A549 (cell line): ENCODE data around the gene SMAD6. TPM values are rescaled to one million over a fixed set of nuclear protein-coding genes. Genes with fewer than 3 reads are reported as not detected.

Experiments
- ATAC-seq, 2 experiments: fragments of 200-7000 bp in 1 of 2; fragments of >200 bp in 1 of 2; cut with Nextera tagmentation in 1 of 2; cut with Tn5 transposase in 1 of 2; 3 replicates each; pipeline versions ENCODE4 v1.8.0 to v1.9.1; 2018 to 2020; ENCODE audit warnings: mild to moderate bottlenecking in 1 of 2, moderate library complexity in 1 of 2
- CTCF ChIA-PET: fragments of 300-600 bp; sonication (Branson Sonifier 250); formaldehyde crosslinking; extraction: SDS; loops from one replicate; lab custom pipeline; 2021; ENCODE audit warnings: antibody characterized with exemption, inconsistent platforms; lab: Yijun Ruan, JAX
- POLR2A ChIA-PET: fragments of 350-600 bp; formaldehyde crosslinking; extraction: SDS; loops from one replicate; lab custom pipeline; 2021; ENCODE audit warnings: antibody characterized with exemption, inconsistent platforms; lab: Yijun Ruan, JAX
- DNase-seq, 2 experiments: peaks; one replicate each; pipeline versions ENCODE4 v3.0.0 to v3.0.0-alpha.2; 2011 to 2016; ENCODE audit warnings: low read depth in 1 of 2, low spot score in 1 of 2
- FAIRE-seq: peaks from 2 replicates; lab custom pipeline; 2011; peaks lifted over from hg19 to GRCh38; lab: Jason Lieb, UNC
- H3K27ac ChIP-seq, 2 experiments: fragments of >200 bp; sonication (Bioruptor Twin); formaldehyde crosslinking; 3 replicates each; pipeline ENCODE4 v1.5.1; 2016 to 2017
- H3K4me1 ChIP-seq: fragments of >200 bp; sonication (Bioruptor Twin); formaldehyde crosslinking; 3 replicates; pipeline ENCODE4 v1.6.1; 2016
- H3K4me2 ChIP-seq: fragments of >200 bp; sonication (Bioruptor Twin); formaldehyde crosslinking; 3 replicates; pipeline ENCODE4 v1.6.1; 2016
- H3K4me3 ChIP-seq: fragments of >200 bp; sonication (Bioruptor Twin); formaldehyde crosslinking; 3 replicates; pipeline ENCODE4 v1.5.1; 2016
- H3K9me3 ChIP-seq: fragments of >200 bp; sonication (Bioruptor Twin); formaldehyde crosslinking; 3 replicates; pipeline ENCODE4 v1.6.1; 2016
- BHLHE40 ChIP-seq: IDR thresholded peaks from 2 replicates; pipeline ENCODE4 v1.6.1; 2012; ENCODE audit warnings: low read depth, low read length, inconsistent platforms
- CEBPB ChIP-seq, 2 experiments: fragments of >200 bp in 1 of 2; sonication (Bioruptor Twin) in 1 of 2; formaldehyde crosslinking in 1 of 2; IDR thresholded peaks; 2 replicates each; pipeline ENCODE4 v1.6.1; 2012 to 2016
- CHD2 ChIP-seq: fragments of 150-350 bp; IDR thresholded peaks from 2 replicates; pipeline ENCODE4 v1.6.1; 2014; ENCODE audit warnings: low read length; ENCODE audit not compliant: partially characterized antibody
- CHD4 ChIP-seq: fragments of 200-600 bp; sonication (generic); IDR thresholded peaks from 2 replicates; pipeline ENCODE4 v1.6.1; 2016; ENCODE audit warnings: antibody characterized with exemption, mild to moderate bottlenecking, borderline replicate concordance
- EP300 ChIP-seq, 2 experiments: fragments of >200 bp; sonication (Bioruptor Twin); formaldehyde crosslinking; IDR thresholded peaks; 2 replicates in 1 of 2; 3 replicates in 1 of 2; pipeline ENCODE4 v1.6.1; 2016 to 2017
- FOSL2 ChIP-seq, 2 experiments: fragments of 450-650 bp in 1 of 2; fragments of >200 bp in 1 of 2; sonication (Bioruptor Twin) in 1 of 2; formaldehyde crosslinking; IDR thresholded peaks; 2 replicates each; pipeline versions ENCODE4 v1.5.0 to v1.6.1; 2016 to 2020; ENCODE audit warnings: mild to moderate bottlenecking in 1 of 2, moderate library complexity in 1 of 2
- FOXS1 ChIP-seq: fragments of 250-450 bp; sonication (Bioruptor Pico); IDR thresholded peaks from 2 replicates; pipeline ENCODE4 v1.5.0; 2020; ENCODE audit warnings: mild to moderate bottlenecking, moderate library complexity
- GATA3 ChIP-seq: IDR thresholded peaks from 2 replicates; pipeline ENCODE4 v1.6.1; 2012; ENCODE audit warnings: borderline replicate concordance
- HDAC2 ChIP-seq: fragments of 200-600 bp; sonication (generic); IDR thresholded peaks from 2 replicates; pipeline ENCODE4 v1.6.1; 2016
- HOXA7 ChIP-seq: fragments of 250-450 bp; sonication (Bioruptor Pico); IDR thresholded peaks from 2 replicates; pipeline ENCODE4 v1.5.0; 2020; ENCODE audit warnings: mild to moderate bottlenecking, moderate library complexity
- HOXB13 ChIP-seq: fragments of 250-450 bp; sonication (Bioruptor Pico); IDR thresholded peaks from 2 replicates; pipeline ENCODE4 v1.5.0; 2020; ENCODE audit warnings: low read depth, mild to moderate bottlenecking, moderate library complexity
- JUN ChIP-seq, 2 experiments: fragments of >200 bp; sonication (Bioruptor Twin); formaldehyde crosslinking; IDR thresholded peaks; 2 replicates in 1 of 2; 3 replicates in 1 of 2; pipeline ENCODE4 v1.6.1; 2016 to 2017
- MAFK ChIP-seq: fragments of 450-650 bp; IDR thresholded peaks from 2 replicates; pipeline ENCODE4 v1.6.1; 2014; ENCODE audit not compliant: partially characterized antibody
- MAZ ChIP-seq: fragments of 150-350 bp; IDR thresholded peaks from 2 replicates; pipeline ENCODE4 v1.6.1; 2014; ENCODE audit warnings: antibody characterized with exemption, low read depth, low read length, borderline replicate concordance
- NR3C1 ChIP-seq: fragments of >200 bp; sonication (Bioruptor Twin); formaldehyde crosslinking; IDR thresholded peaks from 3 replicates; pipeline ENCODE4 v1.6.1; 2017
- RAD21 ChIP-seq, 2 experiments: fragments of >200 bp in 1 of 2; sonication (Bioruptor Twin) in 1 of 2; formaldehyde crosslinking in 1 of 2; IDR thresholded peaks in 1 of 2; conservative IDR thresholded peaks in 1 of 2; 2 replicates in 1 of 2; 3 replicates in 1 of 2; pipeline ENCODE4 v1.6.1; 2012 to 2018; ENCODE audit warnings: inconsistent platforms in 1 of 2
- RCOR1 ChIP-seq: fragments of 150-350 bp; IDR thresholded peaks from 2 replicates; pipeline ENCODE4 v1.6.1; 2014; ENCODE audit warnings: antibody characterized with exemption, low read length, low read depth
- RNF2 ChIP-seq: fragments of 200-600 bp; sonication (generic); IDR thresholded peaks from 2 replicates; pipeline ENCODE4 v1.6.1; 2016; ENCODE audit warnings: low read depth, mild to moderate bottlenecking, antibody characterized with exemption, moderate library complexity, borderline replicate concordance
- SREBF2 ChIP-seq: fragments of 450-650 bp; IDR thresholded peaks from 2 replicates; pipeline ENCODE4 v1.6.1; 2014; ENCODE audit warnings: mild to moderate bottlenecking, moderate library complexity
- ZFP36 ChIP-seq: fragments of 450-650 bp; IDR thresholded peaks from 2 replicates; pipeline ENCODE4 v1.6.1; 2014; ENCODE audit warnings: borderline replicate concordance; ENCODE audit not compliant: partially characterized antibody
- WGBS: methylation state at CpG from one replicate; pipeline ENCODE4 v1.1.6; 2017; ENCODE audit errors: missing lambda C conversion rate; 5-methylcytosine and 5-hydroxymethylcytosine counted together
- polyA plus RNA-seq, 4 experiments: library from polyadenylated mRNA; depleted of rRNA in 3 of 4; stranded (reverse); fragments of >200 nt; fragmentation: RNase III in 1 of 4; extraction: RNeasy Plus Mini Kit Qiagen cat#74134 plus additional on column Dnase treatment in 1 of 4; gene quantifications; 2 replicates in 3 of 4; 3 replicates in 1 of 4; pipeline ENCODE4 v1.2.3, GENCODE V29; 2011 to 2017
- TF ChIP-seq, protein P1 (sequence below): IDR thresholded peaks from 2 replicates; pipeline ENCODE4 v1.6.1; 2012
- TF ChIP-seq, protein P2 (sequence below): fragments of 250-450 bp; sonication (Bioruptor Pico); IDR thresholded peaks from 2 replicates; pipeline ENCODE4 v1.5.0; 2021; ENCODE audit warnings: mild to moderate bottlenecking, moderate library complexity, borderline replicate concordance
- TF ChIP-seq, protein P3 (sequence below): fragments of 450-650 bp; IDR thresholded peaks from 2 replicates; pipeline ENCODE4 v1.6.1; 2014; ENCODE audit warnings: antibody characterized with exemption
- TF ChIP-seq, protein P4 (sequence below): IDR thresholded peaks from 2 replicates; pipeline ENCODE4 v1.6.1; 2012; ENCODE audit warnings: low read depth, borderline replicate concordance
- TF ChIP-seq, protein P5 (sequence below): fragments of 250-450 bp; sonication (Bioruptor Pico); IDR thresholded peaks from 2 replicates; pipeline ENCODE4 v1.5.0; 2020; ENCODE audit warnings: low read depth, mild to moderate bottlenecking, moderate library complexity

SMAD6 gene
- polyA plus RNA-seq, 2 of the 4 experiments (the other 2 are of a cell fraction) = 9.6 to 46.6 TPM

DNA sequence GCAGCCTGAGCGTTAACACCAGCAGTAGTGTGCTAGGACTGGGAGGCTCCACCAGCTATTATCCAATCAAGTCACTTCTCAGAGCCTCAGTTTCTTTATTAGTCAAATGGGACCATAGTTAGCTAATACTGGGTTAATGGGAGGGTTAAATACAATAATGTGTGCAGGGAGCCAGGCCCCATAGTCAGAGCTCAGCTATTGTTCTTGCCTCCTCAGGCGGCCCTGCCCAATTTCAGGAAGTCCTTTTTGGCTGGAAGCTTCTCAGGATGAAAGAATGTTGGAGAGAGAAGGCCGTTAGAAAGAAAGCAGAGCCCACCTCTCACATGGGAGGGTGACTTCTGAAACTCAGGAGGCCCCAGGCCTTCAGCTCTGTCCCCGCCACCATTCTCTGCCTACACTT is 39.5 kb upstream of the SMAD6 start:
- no peaks in the 10 kb centered on the region for H3K4me1 ChIP-seq
- no peak overlapping the region for H3K4me3 ChIP-seq
- FAIRE-seq (no peak), ATAC-seq (no peak), DNase-seq (no peak)
- TF ChIP-seq HDAC2 (no peak), HOXA7 (no peak), SREBF2 (no peak), ZFP36 (no peak), CHD2 (no peak), CHD4 (no peak), MAFK (no peak), BHLHE40 (no peak), RNF2 (no peak), RAD21 (conservative IDR thresholded peaks at IDR 0.05 in 1 of 2, IDR thresholded peaks at IDR 0.05 in 1 of 2) (no peak), GATA3 (no peak)
- TF ChIP-seq, protein P1, sequence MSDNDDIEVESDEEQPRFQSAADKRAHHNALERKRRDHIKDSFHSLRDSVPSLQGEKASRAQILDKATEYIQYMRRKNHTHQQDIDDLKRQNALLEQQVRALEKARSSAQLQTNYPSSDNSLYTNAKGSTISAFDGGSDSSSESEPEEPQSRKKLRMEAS = no peak
- TF ChIP-seq, protein P2, sequence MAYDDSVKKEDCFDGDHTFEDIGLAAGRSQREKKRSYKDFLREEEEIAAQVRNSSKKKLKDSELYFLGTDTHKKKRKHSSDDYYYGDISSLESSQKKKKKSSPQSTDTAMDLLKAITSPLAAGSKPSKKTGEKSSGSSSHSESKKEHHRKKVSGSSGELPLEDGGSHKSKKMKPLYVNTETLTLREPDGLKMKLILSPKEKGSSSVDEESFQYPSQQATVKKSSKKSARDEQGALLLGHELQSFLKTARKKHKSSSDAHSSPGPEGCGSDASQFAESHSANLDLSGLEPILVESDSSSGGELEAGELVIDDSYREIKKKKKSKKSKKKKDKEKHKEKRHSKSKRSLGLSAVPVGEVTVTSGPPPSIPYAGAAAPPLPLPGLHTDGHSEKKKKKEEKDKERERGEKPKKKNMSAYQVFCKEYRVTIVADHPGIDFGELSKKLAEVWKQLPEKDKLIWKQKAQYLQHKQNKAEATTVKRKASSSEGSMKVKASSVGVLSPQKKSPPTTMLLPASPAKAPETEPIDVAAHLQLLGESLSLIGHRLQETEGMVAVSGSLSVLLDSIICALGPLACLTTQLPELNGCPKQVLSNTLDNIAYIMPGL = no peak
- no peak overlapping the region for H3K27ac ChIP-seq
- ChIA-PET POLR2A (no interaction called here), CTCF (interaction anchor here (0.9 to 1.5 kb wide), 6 partner anchors 10 to 200 kb away, joined by 3 to 5 read pairs (median 3); no protein-coding TSS in a partner anchor)
- WGBS = 87% methylated on average over 4 of the region's 4 CpGs
- no peaks in the 10 kb centered on the region for H3K9me3 ChIP-seq
- H3K4me2 ChIP-seq = no peak overlapping the region

DNA sequence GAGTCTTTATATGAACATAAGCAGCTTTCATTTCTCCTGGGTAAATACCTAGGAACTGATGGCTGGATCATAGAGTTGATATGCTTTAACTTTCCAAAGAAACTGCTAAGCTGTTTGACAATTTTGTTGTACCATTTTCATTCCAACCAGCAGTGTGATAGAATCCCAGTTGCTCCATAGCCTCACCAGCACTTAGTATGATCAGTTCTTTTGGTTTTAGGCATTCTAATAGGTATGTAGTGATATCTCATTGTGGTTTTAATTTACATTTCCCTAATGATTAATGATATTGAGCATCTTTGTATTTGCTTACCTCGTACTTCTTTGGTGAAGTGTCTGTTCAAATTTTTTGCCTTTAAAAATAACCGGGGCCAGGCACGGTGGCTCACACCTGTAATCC is 38.4 kb upstream of the SMAD6 start:
- ChIA-PET POLR2A (no interaction called here), CTCF (interaction anchor here (0.6 to 1.5 kb wide), 2 partner anchors 15 to 961 kb away, joined by 3 read pairs; no protein-coding TSS in a partner anchor)
- WGBS = 79% methylated on average over 3 of the region's 3 CpGs
- Histone ChIP-seq H3K4me2 (no peak overlapping the region), H3K9me3 (no peaks in the 10 kb centered on the region), H3K4me1 (no peaks in the 10 kb centered on the region), H3K27ac (no peak overlapping the region), H3K4me3 (no peak overlapping the region)
- ATAC-seq (no peak), DNase-seq (no peak), FAIRE-seq (no peak)
- TF ChIP-seq, protein P3, sequence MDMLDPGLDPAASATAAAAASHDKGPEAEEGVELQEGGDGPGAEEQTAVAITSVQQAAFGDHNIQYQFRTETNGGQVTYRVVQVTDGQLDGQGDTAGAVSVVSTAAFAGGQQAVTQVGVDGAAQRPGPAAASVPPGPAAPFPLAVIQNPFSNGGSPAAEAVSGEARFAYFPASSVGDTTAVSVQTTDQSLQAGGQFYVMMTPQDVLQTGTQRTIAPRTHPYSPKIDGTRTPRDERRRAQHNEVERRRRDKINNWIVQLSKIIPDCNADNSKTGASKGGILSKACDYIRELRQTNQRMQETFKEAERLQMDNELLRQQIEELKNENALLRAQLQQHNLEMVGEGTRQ = no peak
- TF ChIP-seq MAFK (no peak), NR3C1 (no peak), EP300 (IDR thresholded peaks at IDR 0.05) (no peak), RAD21 (conservative IDR thresholded peaks at IDR 0.05 in 1 of 2, IDR thresholded peaks at IDR 0.05 in 1 of 2) (no peak), GATA3 (no peak), CEBPB (IDR thresholded peaks at IDR 0.05) (no peak), FOXS1 (CRISPR knock-in tag) (no peak)

DNA sequence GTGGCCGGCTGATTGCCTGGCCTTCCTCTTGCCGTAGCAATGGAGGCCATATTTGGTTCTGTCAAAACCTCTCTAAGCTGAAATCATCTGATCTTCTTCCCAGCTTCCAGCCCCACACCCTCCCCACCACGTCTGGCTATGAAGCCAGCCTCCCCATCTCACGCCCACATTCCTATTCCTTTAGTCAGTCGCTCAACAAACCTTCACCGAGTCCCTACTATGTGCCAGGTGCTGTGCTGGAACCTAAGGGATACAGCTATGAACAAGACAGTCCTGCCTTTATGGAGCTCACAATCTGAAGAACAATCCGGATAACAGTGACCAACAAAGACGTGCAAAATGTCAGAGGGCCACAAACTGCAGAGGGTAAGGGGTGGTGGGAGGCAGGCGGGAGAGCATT is 31.9 kb upstream of the SMAD6 start:
- H3K4me3 ChIP-seq = no peak overlapping the region
- no peak for ATAC-seq
- CTCF ChIA-PET = interaction anchor here (1.3 to 1.4 kb wide), 3 partner anchors 15 to 104 kb away, joined by 3 to 4 read pairs (median 3); no protein-coding TSS in a partner anchor
- 80% methylated on average over 8 of the region's 9 CpGs for WGBS
- TF ChIP-seq, protein P2 = no peak
- TF ChIP-seq FOSL2 (IDR thresholded peaks at IDR 0.05) (no peak), FOSL2 (CRISPR knock-in tag; IDR thresholded peaks at IDR 0.05) (no peak), HOXB13 (CRISPR knock-in tag) (no peak), GATA3 (no peak), JUN (IDR thresholded peaks at IDR 0.05) (no peak), MAZ (no peak), RCOR1 (no peak)
- TF ChIP-seq, protein P4, sequence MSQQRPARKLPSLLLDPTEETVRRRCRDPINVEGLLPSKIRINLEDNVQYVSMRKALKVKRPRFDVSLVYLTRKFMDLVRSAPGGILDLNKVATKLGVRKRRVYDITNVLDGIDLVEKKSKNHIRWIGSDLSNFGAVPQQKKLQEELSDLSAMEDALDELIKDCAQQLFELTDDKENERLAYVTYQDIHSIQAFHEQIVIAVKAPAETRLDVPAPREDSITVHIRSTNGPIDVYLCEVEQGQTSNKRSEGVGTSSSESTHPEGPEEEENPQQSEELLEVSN = no peak
- TF ChIP-seq, protein P5, sequence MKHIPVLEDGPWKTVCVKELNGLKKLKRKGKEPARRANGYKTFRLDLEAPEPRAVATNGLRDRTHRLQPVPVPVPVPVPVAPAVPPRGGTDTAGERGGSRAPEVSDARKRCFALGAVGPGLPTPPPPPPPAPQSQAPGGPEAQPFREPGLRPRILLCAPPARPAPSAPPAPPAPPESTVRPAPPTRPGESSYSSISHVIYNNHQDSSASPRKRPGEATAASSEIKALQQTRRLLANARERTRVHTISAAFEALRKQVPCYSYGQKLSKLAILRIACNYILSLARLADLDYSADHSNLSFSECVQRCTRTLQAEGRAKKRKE (CRISPR knock-in tag) = no peak
- TF ChIP-seq, protein P3 = no peak
- TF ChIP-seq, all 56 proteins: peak for 0
- no peak for FAIRE-seq
- H3K27ac ChIP-seq = no peak overlapping the region
- no peak for DNase-seq
- POLR2A ChIA-PET = no interaction called here
- no peak overlapping the region for H3K4me2 ChIP-seq
- no peaks in the 10 kb centered on the region for H3K9me3 ChIP-seq
- H3K4me1 ChIP-seq = no peaks in the 10 kb centered on the region
